Astrocyte (in vitro differentiated cells and primary cell): ENCODE results near the gene BORCS6.
"Not testable (repeated sequence)": the region's sequence is repeated elsewhere in the genome, so short reads cannot be mapped to it uniquely, and the experiment has no call there.

ENCODE experiments used
- EZH2 ChIP-seq: IDR thresholded peaks from 2 replicates; pipeline ENCODE4 v1.6.1; 2012; ENCODE audit warnings: mild to moderate bottlenecking, low read length, inconsistent platforms; ENCODE audit not compliant: insufficient read depth
- TF ChIP-seq, protein P1 (sequence below): IDR thresholded peaks from 2 replicates; pipeline ENCODE4 v1.5.1; 2011; ENCODE audit warnings: low read depth, mild to moderate bottlenecking, inconsistent platforms, low read length, moderate library complexity; ENCODE audit not compliant: insufficient read depth

DNA sequence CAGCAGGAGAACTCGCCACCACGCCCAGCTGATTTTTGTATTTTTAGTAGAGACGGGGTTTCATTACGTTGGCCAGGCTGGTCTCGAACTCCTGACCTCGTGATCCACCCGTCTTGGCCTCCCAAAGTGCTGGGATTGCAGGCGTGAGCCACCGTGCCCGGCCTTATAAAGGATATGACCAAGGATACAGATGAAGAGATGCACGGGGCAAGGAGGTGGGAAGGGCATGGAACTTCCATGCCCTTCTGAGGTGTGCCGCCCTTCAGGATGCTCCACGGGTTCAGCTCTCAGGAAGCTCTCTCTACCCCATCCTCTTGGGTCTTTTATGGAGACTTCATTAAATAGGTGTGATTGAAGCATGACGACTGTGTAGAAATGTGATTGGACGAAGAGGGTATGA, 24.0 kb upstream of the BORCS6 start:
- TF ChIP-seq, protein P1, sequence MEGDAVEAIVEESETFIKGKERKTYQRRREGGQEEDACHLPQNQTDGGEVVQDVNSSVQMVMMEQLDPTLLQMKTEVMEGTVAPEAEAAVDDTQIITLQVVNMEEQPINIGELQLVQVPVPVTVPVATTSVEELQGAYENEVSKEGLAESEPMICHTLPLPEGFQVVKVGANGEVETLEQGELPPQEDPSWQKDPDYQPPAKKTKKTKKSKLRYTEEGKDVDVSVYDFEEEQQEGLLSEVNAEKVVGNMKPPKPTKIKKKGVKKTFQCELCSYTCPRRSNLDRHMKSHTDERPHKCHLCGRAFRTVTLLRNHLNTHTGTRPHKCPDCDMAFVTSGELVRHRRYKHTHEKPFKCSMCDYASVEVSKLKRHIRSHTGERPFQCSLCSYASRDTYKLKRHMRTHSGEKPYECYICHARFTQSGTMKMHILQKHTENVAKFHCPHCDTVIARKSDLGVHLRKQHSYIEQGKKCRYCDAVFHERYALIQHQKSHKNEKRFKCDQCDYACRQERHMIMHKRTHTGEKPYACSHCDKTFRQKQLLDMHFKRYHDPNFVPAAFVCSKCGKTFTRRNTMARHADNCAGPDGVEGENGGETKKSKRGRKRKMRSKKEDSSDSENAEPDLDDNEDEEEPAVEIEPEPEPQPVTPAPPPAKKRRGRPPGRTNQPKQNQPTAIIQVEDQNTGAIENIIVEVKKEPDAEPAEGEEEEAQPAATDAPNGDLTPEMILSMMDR = not testable (repeated sequence)
- TF ChIP-seq EZH2 = not testable (repeated sequence)
